ENCODE measurements around the gene AQP10. TPM values are rescaled to one million over a fixed set of nuclear protein-coding genes. Genes with fewer than 3 reads are reported as not detected.

Gene AQP10
- total RNA-seq, 4 donors from 2014 or later: not detected

- TF ChIP-seq POLR2AphosphoS5 (IDR thresholded peaks at IDR 0.05) (no peak), EP300 (IDR thresholded peaks at IDR 0.05; ENCODE audit: low read depth) (no peak), POLR2A (IDR thresholded peaks at IDR 0.05) (no peak)
- TF ChIP-seq, protein P1, sequence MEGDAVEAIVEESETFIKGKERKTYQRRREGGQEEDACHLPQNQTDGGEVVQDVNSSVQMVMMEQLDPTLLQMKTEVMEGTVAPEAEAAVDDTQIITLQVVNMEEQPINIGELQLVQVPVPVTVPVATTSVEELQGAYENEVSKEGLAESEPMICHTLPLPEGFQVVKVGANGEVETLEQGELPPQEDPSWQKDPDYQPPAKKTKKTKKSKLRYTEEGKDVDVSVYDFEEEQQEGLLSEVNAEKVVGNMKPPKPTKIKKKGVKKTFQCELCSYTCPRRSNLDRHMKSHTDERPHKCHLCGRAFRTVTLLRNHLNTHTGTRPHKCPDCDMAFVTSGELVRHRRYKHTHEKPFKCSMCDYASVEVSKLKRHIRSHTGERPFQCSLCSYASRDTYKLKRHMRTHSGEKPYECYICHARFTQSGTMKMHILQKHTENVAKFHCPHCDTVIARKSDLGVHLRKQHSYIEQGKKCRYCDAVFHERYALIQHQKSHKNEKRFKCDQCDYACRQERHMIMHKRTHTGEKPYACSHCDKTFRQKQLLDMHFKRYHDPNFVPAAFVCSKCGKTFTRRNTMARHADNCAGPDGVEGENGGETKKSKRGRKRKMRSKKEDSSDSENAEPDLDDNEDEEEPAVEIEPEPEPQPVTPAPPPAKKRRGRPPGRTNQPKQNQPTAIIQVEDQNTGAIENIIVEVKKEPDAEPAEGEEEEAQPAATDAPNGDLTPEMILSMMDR (IDR thresholded peaks at IDR 0.05): no peak
- peak; percentile 50 for DNase-seq
- Histone ChIP-seq H3K4me3 (no peak overlapping the region), H3K27ac (no peak overlapping the region), H3K4me1 (peaks cover 11 to 35% (median 27%) of the 10 kb centered on the region in 4 donors), H3K27me3 (no peaks in the 10 kb centered on the region), H3K36me3 (no peaks in the 10 kb centered on the region), H3K9me3 (no peaks in the 10 kb centered on the region)
- 73% methylated on average over 4 of the region's 4 CpGs; no CpG with 5 or more reads in 1 of the 2 donors for WGBS, 2 donors (ENCODE audit: low coverage in 1 of 2)
- in situ Hi-C loops (cut with MboI; ENCODE audit: low pct_ligation_motif_present in 1 of 4, low pct_unique_long_range_greater_than_20kb in 1 of 4, low sequenced_read_pairs in 3 of 4): no loop called here
- intact Hi-C loops (cut with DNase I; ENCODE audit: low total_unique reads): no loop called here
These were observed 29.5 kb downstream of the AQP10 start for GRCh38 chr1:154350383-154350782.

- Histone ChIP-seq H3K27ac (peak overlapping the region; percentile 70 to 85 (median 78)), H3K27me3 (no peaks in the 10 kb centered on the region), H3K36me3 (no peaks in the 10 kb centered on the region), H3K4me3 (no peak overlapping the region), H3K9me3 (no peaks in the 10 kb centered on the region), H3K4me1 (peaks cover 11 to 35% (median 27%) of the 10 kb centered on the region in 4 donors)
- intact Hi-C loops (cut with DNase I; ENCODE audit: low total_unique reads) (no loop called here), in situ Hi-C loops (cut with MboI; ENCODE audit: low pct_ligation_motif_present in 1 of 4, low pct_unique_long_range_greater_than_20kb in 1 of 4, low sequenced_read_pairs in 3 of 4) (no loop called here)
- peak; percentile 45 for DNase-seq
- TF ChIP-seq POLR2AphosphoS5 (IDR thresholded peaks at IDR 0.05): peak in 2 of 3 donors; percentile 19 to 52
- no peak for TF ChIP-seq POLR2A (IDR thresholded peaks at IDR 0.05)
- WGBS, 2 donors (ENCODE audit: low coverage in 1 of 2): 37 to 52% methylated on average over 6 to 14 of the region's 14 CpGs
These were observed 30.6 kb downstream of the AQP10 start for GRCh38 chr1:154351363-154352068.

GRCh38 chr1:154352245-154352580 lies 31.3 kb downstream of the AQP10 start:
- TF ChIP-seq, protein P1 (IDR thresholded peaks at IDR 0.05): no peak
- TF ChIP-seq POLR2A (IDR thresholded peaks at IDR 0.05) (no peak), EP300 (IDR thresholded peaks at IDR 0.05; ENCODE audit: low read depth) (no peak), POLR2AphosphoS5 (IDR thresholded peaks at IDR 0.05) (no peak)
- peak overlapping the region in 3 of 4 donors; percentile 24 to 51 (median 37) for H3K4me3 ChIP-seq
- DNase-seq: no peak
- intact Hi-C loops (cut with DNase I; ENCODE audit: low total_unique reads) (no loop called here), in situ Hi-C loops (cut with MboI; ENCODE audit: low pct_ligation_motif_present in 1 of 4, low pct_unique_long_range_greater_than_20kb in 1 of 4, low sequenced_read_pairs in 3 of 4) (no loop called here)
- H3K4me1 ChIP-seq: peaks cover 11 to 31% (median 27%) of the 10 kb centered on the region in 4 donors
- no peaks in the 10 kb centered on the region for H3K27me3 ChIP-seq
- H3K36me3 ChIP-seq: no peaks in the 10 kb centered on the region
- peak overlapping the region; percentile 70 to 85 (median 78) for H3K27ac ChIP-seq
- 24% methylated on average over 8 of the region's 9 CpGs; no CpG with 5 or more reads in 1 of the 2 donors for WGBS, 2 donors (ENCODE audit: low coverage in 1 of 2)
- no peaks in the 10 kb centered on the region for H3K9me3 ChIP-seq

DNA sequence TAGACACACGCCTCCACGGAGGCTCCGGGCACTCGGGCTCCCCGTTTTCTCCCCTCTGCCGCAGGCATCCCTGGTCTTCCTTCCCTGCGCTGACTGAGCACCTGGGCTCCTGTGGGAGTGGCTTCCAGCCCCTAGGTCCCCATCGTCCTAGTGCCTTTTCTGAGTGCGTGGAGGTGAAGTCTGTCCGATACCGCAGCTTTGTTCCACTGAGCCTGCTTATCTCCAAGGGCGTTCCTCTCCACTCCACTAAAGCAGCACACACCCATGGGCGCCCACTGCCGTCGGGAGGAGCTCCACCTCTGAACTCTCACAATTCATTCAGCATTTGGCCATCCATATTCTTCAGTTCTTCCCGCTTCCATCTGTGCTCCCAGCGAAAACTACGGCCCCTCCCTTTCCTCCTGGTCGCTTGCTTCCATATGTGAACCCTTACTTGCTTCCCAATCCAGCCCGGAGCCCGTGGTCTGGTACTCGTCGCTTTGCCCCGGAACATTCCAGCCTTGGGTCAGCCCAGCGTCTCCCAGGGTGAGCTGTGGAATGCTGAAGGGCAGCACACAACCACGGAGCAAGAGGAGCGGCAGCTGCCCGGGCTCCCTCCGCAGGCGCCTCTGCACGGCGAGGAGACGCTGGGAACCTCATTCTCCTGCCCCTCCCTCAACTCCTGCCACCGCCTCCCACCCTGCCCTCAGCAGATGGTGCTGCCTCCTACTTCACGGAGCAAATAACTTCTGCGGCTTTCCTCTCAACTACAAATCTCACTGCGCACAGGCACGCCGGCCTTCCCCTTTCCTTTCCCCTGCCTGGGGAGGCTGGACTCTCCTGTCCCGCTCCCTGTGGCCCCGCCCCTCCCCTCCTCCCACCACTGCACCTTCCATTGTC lies 31.9 kb downstream of the AQP10 start:
- peak; percentile 71 for DNase-seq

More for the DNA sequence above, 31.9 kb downstream of the AQP10 start:
- Histone ChIP-seq H3K4me1 (peaks cover 11 to 31% (median 27%) of the 10 kb centered on the region in 4 donors), H3K9me3 (no peaks in the 10 kb centered on the region), H3K4me3 (peak overlapping the region; percentile 22 to 51 (median 30)), H3K27ac (peak overlapping the region; percentile 70 to 85 (median 78)), H3K27me3 (no peaks in the 10 kb centered on the region), H3K36me3 (no peaks in the 10 kb centered on the region)
- intact Hi-C loops (cut with DNase I; ENCODE audit: low total_unique reads) (no loop called here), in situ Hi-C loops (cut with MboI; ENCODE audit: low pct_ligation_motif_present in 1 of 4, low pct_unique_long_range_greater_than_20kb in 1 of 4, low sequenced_read_pairs in 3 of 4) (no loop called here)
- peak; percentile 34 for TF ChIP-seq POLR2A (IDR thresholded peaks at IDR 0.05)
- TF ChIP-seq EP300 (IDR thresholded peaks at IDR 0.05; ENCODE audit: low read depth): no peak
- TF ChIP-seq, protein P1 (IDR thresholded peaks at IDR 0.05): no peak
- peak in 2 of 3 donors; percentile 27 to 29 for TF ChIP-seq POLR2AphosphoS5 (IDR thresholded peaks at IDR 0.05)
- WGBS, 2 donors (ENCODE audit: low coverage in 1 of 2): 2% methylated on average over 41 of the region's 41 CpGs; no CpG with 5 or more reads in 1 of the 2 donors
